ENCODE results near the gene RNF123.

Gene RNF123

GRCh38 chr3:49709852-49710251 is 20.5 kb downstream of the RNF123 start:
- Histone ChIP-seq H3K27ac (no peak overlapping the region), H3K4me2 (no peak overlapping the region), H3K9me3 (replicated peaks in 1 of 11) (no peaks in the 10 kb centered on the region), H3K4me3 (no peak overlapping the region), H3K4me1 (peaks cover 24 to 56% (median 51%) of the 10 kb centered on the region in 10 experiments), H3K9ac (no peak overlapping the region), H3K27me3 (no peaks in the 10 kb centered on the region), H3K36me3 (peaks cover 19 to 52% (median 29%) of the 10 kb centered on the region in 11 experiments; a peak in 20 of 22 replicates), H4K20me1 (peaks cover 0 to 16% (median 0%) of the 10 kb centered on the region in 11 experiments; a peak in 3 of 22 replicates)
- TF ChIP-seq Cebpa-rat (IDR thresholded peaks at IDR 0.05), result no peak

GRCh38 chr3:49711489-49711888 is 22.1 kb downstream of the RNF123 start:
- TF ChIP-seq Cebpa-rat (IDR thresholded peaks at IDR 0.05), result no peak
- peaks cover 27 to 67% (median 59%) of the 10 kb centered on the region in 10 experiments for H3K4me1 ChIP-seq
- H3K27ac ChIP-seq, result peak overlapping the region in 4 of 11 experiments; percentile 0 to 52 (median 21); a peak in 5 of 22 replicates
- no peaks in the 10 kb centered on the region for H3K27me3 ChIP-seq
- H3K9me3 ChIP-seq (replicated peaks in 1 of 11), result no peaks in the 10 kb centered on the region
- H3K36me3 ChIP-seq, result peaks cover 3 to 52% (median 25%) of the 10 kb centered on the region in 11 experiments; a peak in 20 of 22 replicates
- H3K9ac ChIP-seq, result 0 out of 22 replicates have a peak overlapping the region, but pooled peaks of 1 of the 11 experiments have one; percentile 7
- H4K20me1 ChIP-seq, result peaks cover 0 to 21% (median 0%) of the 10 kb centered on the region in 11 experiments; a peak in 5 of 22 replicates
- no peak overlapping the region for H3K4me3 ChIP-seq
- H3K4me2 ChIP-seq, result peak overlapping the region in 9 of 11 experiments; percentile 61 to 92 (median 77); a peak in 17 of 22 replicates

GRCh38 chr3:49712166-49712565 is 22.8 kb downstream of the RNF123 start:
- Histone ChIP-seq H3K4me1 (peaks cover 34 to 72% (median 64%) of the 10 kb centered on the region in 10 experiments), H3K9me3 (replicated peaks in 1 of 11) (no peaks in the 10 kb centered on the region), H3K9ac (peak overlapping the region in 3 of 11 experiments; percentile 7 to 31 (median 24); a peak in 2 of 22 replicates), H3K36me3 (peaks cover 0 to 51% (median 22%) of the 10 kb centered on the region in 11 experiments; a peak in 19 of 22 replicates), H3K4me3 (no peak overlapping the region; a peak in 2 of 20 replicates), H3K4me2 (peak overlapping the region; percentile 58 to 92 (median 77)), H4K20me1 (peaks cover 0 to 27% (median 0%) of the 10 kb centered on the region in 11 experiments; a peak in 6 of 22 replicates), H3K27ac (peak overlapping the region in 7 of 11 experiments; percentile 15 to 54 (median 51); a peak in 11 of 22 replicates), H3K27me3 (no peaks in the 10 kb centered on the region)
- TF ChIP-seq Cebpa-rat (IDR thresholded peaks at IDR 0.05), result no peak

- Histone ChIP-seq H3K27me3 (no peaks in the 10 kb centered on the region), H3K36me3 (peaks cover 0 to 51% (median 22%) of the 10 kb centered on the region in 11 experiments; a peak in 19 of 22 replicates), H3K9ac (peak overlapping the region in 4 of 11 experiments; percentile 9 to 36 (median 22); a peak in 5 of 22 replicates), H3K9me3 (replicated peaks in 1 of 11) (no peaks in the 10 kb centered on the region), H3K4me2 (peak overlapping the region; percentile 58 to 92 (median 77)), H3K27ac (peak overlapping the region in 9 of 11 experiments; percentile 8 to 54 (median 50); a peak in 14 of 22 replicates), H4K20me1 (peaks cover 0 to 32% (median 3%) of the 10 kb centered on the region in 11 experiments; a peak in 10 of 22 replicates), H3K4me3 (no peak overlapping the region; a peak in 3 of 20 replicates), H3K4me1 (peaks cover 34 to 72% (median 64%) of the 10 kb centered on the region in 10 experiments)
- TF ChIP-seq Cebpa-rat (IDR thresholded peaks at IDR 0.05), result no peak
Measured at GRCh38 chr3:49712631-49713317, 23.4 kb downstream of the RNF123 start.

- H3K36me3 ChIP-seq, result peaks cover 0 to 45% (median 19%) of the 10 kb centered on the region in 11 experiments; a peak in 19 of 22 replicates
- peaks cover 41 to 73% (median 66%) of the 10 kb centered on the region in 10 experiments for H3K4me1 ChIP-seq
- no peak for TF ChIP-seq Cebpa-rat (IDR thresholded peaks at IDR 0.05)
- H3K9me3 ChIP-seq (replicated peaks in 1 of 11), result no peaks in the 10 kb centered on the region
- H3K9ac ChIP-seq, result peak overlapping the region in 2 of 11 experiments; percentile 12 to 36; a peak in 3 of 22 replicates
- H3K4me2 ChIP-seq, result peak overlapping the region; percentile 58 to 92 (median 77); a peak in 21 of 22 replicates
- no peak overlapping the region; a peak in 1 of 20 replicates for H3K4me3 ChIP-seq
- peaks cover 0 to 39% (median 10%) of the 10 kb centered on the region in 11 experiments; a peak in 19 of 22 replicates for H4K20me1 ChIP-seq
- peaks cover 0 to 2% (median 0%) of the 10 kb centered on the region in 11 experiments; a peak in 3 of 22 replicates for H3K27me3 ChIP-seq
- H3K27ac ChIP-seq, result peak overlapping the region in 9 of 11 experiments; percentile 8 to 54 (median 50); a peak in 14 of 22 replicates
Measured at GRCh38 chr3:49713336-49714105, 24.2 kb downstream of the RNF123 start.

GRCh38 chr3:49714728-49715550 is 25.6 kb downstream of the RNF123 start:
- Histone ChIP-seq H3K9ac (no peak overlapping the region), H3K4me1 (peaks cover 50 to 84% (median 77%) of the 10 kb centered on the region in 10 experiments), H3K4me2 (no peak overlapping the region), H4K20me1 (peaks cover 0 to 51% (median 18%) of the 10 kb centered on the region in 11 experiments; a peak in 19 of 22 replicates), H3K9me3 (replicated peaks in 1 of 11) (no peaks in the 10 kb centered on the region), H3K27me3 (peaks cover 0 to 4% (median 0%) of the 10 kb centered on the region in 11 experiments; a peak in 3 of 22 replicates), H3K27ac (no peak overlapping the region), H3K4me3 (no peak overlapping the region), H3K36me3 (peaks cover 0 to 43% (median 18%) of the 10 kb centered on the region in 11 experiments; a peak in 19 of 22 replicates)
- TF ChIP-seq Cebpa-rat (IDR thresholded peaks at IDR 0.05), result no peak

GRCh38 chr3:49715611-49716121 is 26.3 kb downstream of the RNF123 start:
- Histone ChIP-seq H4K20me1 (peaks cover 0 to 58% (median 25%) of the 10 kb centered on the region in 11 experiments; a peak in 19 of 22 replicates), H3K9me3 (replicated peaks in 1 of 11) (no peaks in the 10 kb centered on the region), H3K27ac (no peak overlapping the region), H3K4me2 (peak overlapping the region in 2 of 11 experiments; percentile 98 to 99; a peak in 1 of 22 replicates), H3K27me3 (peaks cover 0 to 4% (median 0%) of the 10 kb centered on the region in 11 experiments; a peak in 3 of 22 replicates), H3K9ac (0 out of 22 replicates have a peak overlapping the region, but pooled peaks of 2 of the 11 experiments have one; percentile 51 to 52), H3K4me1 (peaks cover 51 to 86% (median 79%) of the 10 kb centered on the region in 10 experiments), H3K4me3 (no peak overlapping the region), H3K36me3 (peaks cover 5 to 43% (median 22%) of the 10 kb centered on the region in 11 experiments)
- no peak for TF ChIP-seq Cebpa-rat (IDR thresholded peaks at IDR 0.05)

Data from BLaER1 treated with 17β-estradiol and CSF1 and Interleukin-3, amounts not matched to agents 10 nM and 100 nM (cell line).